H1 (cell line): ENCODE data around the gene TIMP3.

Experiments
- ASH2L ChIP-seq: fragments of 200-600, 300-600 bp; sonication (generic); IDR thresholded peaks from one replicate; pipeline ENCODE4 v1.7.1; 2017; ENCODE audit warnings: low read length
- CTCF ChIP-seq, 3 experiments: IDR thresholded peaks; 1 replicate in 2 of 3; 2 replicates in 1 of 3; pipeline versions ENCODE4 v1.5.1 to v1.6.1; 2011; ENCODE audit warnings: low read length in 3 of 3, mild to moderate bottlenecking in 3 of 3, inconsistent platforms in 2 of 3, low read depth in 1 of 3, moderate library complexity in 1 of 3; ENCODE audit not compliant: insufficient read depth in 1 of 3; ENCODE audit errors: control extremely low read depth in 1 of 3
- ZNF274 ChIP-seq: IDR thresholded peaks from 2 replicates; pipeline ENCODE4 v1.7.0; 2012; ENCODE audit warnings: low read length, borderline replicate concordance; ENCODE audit errors: extremely low read depth

GRCh38 chr22:32827049-32827602, 25.6 kb downstream of the TIMP3 start:
- TF ChIP-seq ASH2L (no peak), CTCF (IDR thresholded peaks at IDR 0.05; ENCODE audit: control extremely low read depth in 1 of 3, insufficient read depth in 1 of 3, low read depth in 1 of 3, low read length in 3 of 3) (no peak), ZNF274 (no peak)
